ENCODE data around the gene CBY2. TPM values are rescaled to one million over a fixed set of nuclear protein-coding genes. Genes with fewer than 3 reads are reported as not detected.

CBY2 gene
- total RNA-seq, 1 experiment from 2014 or later: not detected

DNA sequence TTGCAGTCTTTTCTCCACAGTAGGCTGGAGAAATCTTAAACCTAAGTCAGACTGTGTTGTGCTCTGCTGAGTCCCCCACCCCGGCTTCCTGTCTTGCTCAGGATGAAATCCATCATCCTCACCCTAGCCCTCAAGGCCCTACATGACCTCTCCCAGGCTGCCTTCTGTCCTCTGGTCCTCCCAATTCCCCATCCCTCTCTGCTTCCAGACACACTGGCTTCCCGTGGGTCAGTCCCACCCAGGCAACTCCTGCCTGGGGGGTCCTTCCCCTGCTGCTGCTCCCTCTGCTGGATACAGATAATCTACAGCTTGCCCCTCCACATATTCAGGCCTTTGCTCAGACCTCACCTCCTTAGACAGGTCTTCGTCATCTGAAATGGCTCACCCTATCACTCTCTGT is 18.4 kb upstream of the CBY2 start:
- H3K4me2 ChIP-seq (ENCODE audit: insufficient read depth, insufficient read length, low read length): no peak overlapping the region
- no peak overlapping the region for H4K91ac ChIP-seq (ENCODE audit: insufficient read length, low read depth, low read length)
- H2AK5ac ChIP-seq (ENCODE audit: insufficient read length, low read length): no peak overlapping the region
- H3K23ac ChIP-seq (ENCODE audit: insufficient read length, low read depth, low read length): no peak overlapping the region
- H3K4me3 Mint-ChIP-seq: no peak overlapping the region
- WGBS (ENCODE audit: extremely low coverage, insufficient read length, low lambda C conversion rate): no CpG with 5 or more reads among the region's 3 CpGs
- no peak overlapping the region for H2BK12ac ChIP-seq (ENCODE audit: insufficient read length, low read depth, low read length)
- H3T11ph ChIP-seq (ENCODE audit: low read length): no peak overlapping the region
- no peak overlapping the region for H2BK120ac ChIP-seq (ENCODE audit: low read depth, low read length, poor library complexity, severe bottlenecking)
- H3K79me2 ChIP-seq (ENCODE audit: insufficient read depth, low read length): no peaks in the 10 kb centered on the region
- peak; percentile 42 for DNase-seq
- H3K27ac ChIP-seq (ENCODE audit: insufficient read length, low read depth, low read length): no peak overlapping the region
- H3K18ac ChIP-seq (ENCODE audit: insufficient read length, low read depth, low read length): no peak overlapping the region
- no peak overlapping the region for H2BK5ac ChIP-seq (ENCODE audit: insufficient read length, low read length)
- H4K20me1 ChIP-seq (ENCODE audit: control insufficient read depth, insufficient read depth, insufficient read length): no peaks in the 10 kb centered on the region
- H3K9me3 Mint-ChIP-seq: no peaks in the 10 kb centered on the region; a peak in 1 of 5 replicates
- no peaks in the 10 kb centered on the region for H3K36me3 Mint-ChIP-seq (ENCODE audit: insufficient read depth in 1 of 3, low read depth in 3 of 3)
- H3K56ac ChIP-seq (ENCODE audit: insufficient read length, low read depth, low read length): no peak overlapping the region
- H3K79me1 ChIP-seq (ENCODE audit: insufficient read depth, low read depth, low read length, poor library complexity, severe bottlenecking): no peaks in the 10 kb centered on the region
- H3K9me3 ChIP-seq (ENCODE audit: control insufficient read depth, low read depth, low read length): no peaks in the 10 kb centered on the region
- H3K9ac ChIP-seq (ENCODE audit: extremely low read depth, insufficient read length, low read length): no peak overlapping the region
- H3K23me2 ChIP-seq (ENCODE audit: insufficient read length, low read depth, low read length, poor library complexity, severe bottlenecking): no peaks in the 10 kb centered on the region
- H2BK15ac ChIP-seq (ENCODE audit: low read depth, low read length): no peak overlapping the region
- no peak overlapping the region; a peak in 1 of 7 replicates for H3K27ac Mint-ChIP-seq
- H3K4ac ChIP-seq (ENCODE audit: low read depth, low read length): no peak overlapping the region
- no peak overlapping the region for H4K8ac ChIP-seq (replicated peaks; ENCODE audit: insufficient read length, low read depth, low read length)
- H2AFZ ChIP-seq (ENCODE audit: low read length): no peak overlapping the region
- H3K14ac ChIP-seq (ENCODE audit: insufficient read depth, low read length): no peak overlapping the region
- no peak overlapping the region for H2BK20ac ChIP-seq (ENCODE audit: low read depth, low read length, poor library complexity, severe bottlenecking)
- no peaks in the 10 kb centered on the region; the same call in none of the 2 replicates for H3K27me3 Mint-ChIP-seq (ENCODE audit: low read depth)
- peak; percentile 60 for TF ChIP-seq CTCF (conservative IDR thresholded peaks at IDR 0.05)
- no peak overlapping the region for H4K5ac ChIP-seq (ENCODE audit: insufficient read length, low read depth, low read length)
- peaks cover 10% of the 10 kb centered on the region; the same call in 1 of the 2 replicates for H3K4me1 ChIP-seq (ENCODE audit: insufficient read depth, low read length)
- peaks cover 24 to 28% of the 10 kb centered on the region in 2 experiments for H3K4me1 Mint-ChIP-seq
- no peaks in the 10 kb centered on the region for H3K27me3 ChIP-seq (ENCODE audit: insufficient read depth, low read length)
